WERI-Rb-1 (cell line): Measurements from ENCODE around the gene ARFIP1.
"Not testable (repeated sequence)": the region's sequence is repeated elsewhere in the genome, so short reads cannot be mapped to it uniquely, and the experiment has no call there.

Experiments used
- DNase-seq: peaks from one replicate; pipeline ENCODE4 v3.0.0-alpha.2; 2020
- H3K27ac ChIP-seq: fragments of 250-450 bp; sonication (Bioruptor Pico); 2 replicates; pipeline ENCODE4 v1.5.1; 2020; ENCODE audit warnings: mild to moderate bottlenecking, moderate library complexity
- H3K27me3 ChIP-seq: fragments of 250-450 bp; sonication (Bioruptor Pico); 2 replicates; pipeline ENCODE4 v1.5.1; 2021; ENCODE audit warnings: mild to moderate bottlenecking, low read depth, moderate library complexity; ENCODE audit not compliant: insufficient read depth, severe bottlenecking
- H3K36me3 ChIP-seq: fragments of 250-450 bp; sonication (Bioruptor Pico); 2 replicates; pipeline ENCODE4 v1.5.1; 2020; ENCODE audit warnings: mild to moderate bottlenecking, moderate library complexity
- H3K4me3 ChIP-seq: 2 replicates; pipeline ENCODE4 v1.5.1; 2011; ENCODE audit warnings: low read depth, mild to moderate bottlenecking, control low read depth, low read length
- H3K9me3 ChIP-seq: fragments of 250-450 bp; sonication (Bioruptor Pico); 2 replicates; pipeline ENCODE4 v1.5.1; 2021; ENCODE audit warnings: mild to moderate bottlenecking, moderate library complexity; ENCODE audit not compliant: severe bottlenecking
- TF ChIP-seq, protein P1 (sequence below): IDR thresholded peaks from 2 replicates; pipeline ENCODE4 v1.5.1; 2011; ENCODE audit warnings: low read depth, mild to moderate bottlenecking, control low read depth, inconsistent platforms, low read length

ARFIP1 gene

DNA sequence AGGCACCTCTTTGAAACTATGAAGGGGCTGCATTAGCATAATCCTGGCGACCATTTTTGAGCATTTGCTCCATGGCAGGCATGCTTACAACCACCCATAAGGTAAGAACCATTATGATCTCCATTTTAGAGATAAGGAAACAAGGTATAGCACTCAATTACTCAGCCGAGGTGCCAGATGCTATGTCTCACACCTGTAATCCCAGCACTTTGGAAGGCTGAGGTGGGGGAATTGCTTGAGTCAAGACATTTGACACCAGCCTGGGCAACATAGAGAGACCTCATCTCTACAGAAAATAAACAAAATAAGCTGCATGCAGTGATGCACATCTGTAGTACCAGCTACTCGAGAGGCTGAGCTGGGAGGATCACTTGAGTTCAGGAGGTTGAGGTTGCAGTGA is 43.8 kb upstream of the ARFIP1 start:
- Histone ChIP-seq H3K27me3 (no peaks in the 10 kb centered on the region), H3K36me3 (no peaks in the 10 kb centered on the region), H3K27ac (no peak overlapping the region), H3K9me3 (no peaks in the 10 kb centered on the region), H3K4me3 (no peak overlapping the region)
- TF ChIP-seq, protein P1, sequence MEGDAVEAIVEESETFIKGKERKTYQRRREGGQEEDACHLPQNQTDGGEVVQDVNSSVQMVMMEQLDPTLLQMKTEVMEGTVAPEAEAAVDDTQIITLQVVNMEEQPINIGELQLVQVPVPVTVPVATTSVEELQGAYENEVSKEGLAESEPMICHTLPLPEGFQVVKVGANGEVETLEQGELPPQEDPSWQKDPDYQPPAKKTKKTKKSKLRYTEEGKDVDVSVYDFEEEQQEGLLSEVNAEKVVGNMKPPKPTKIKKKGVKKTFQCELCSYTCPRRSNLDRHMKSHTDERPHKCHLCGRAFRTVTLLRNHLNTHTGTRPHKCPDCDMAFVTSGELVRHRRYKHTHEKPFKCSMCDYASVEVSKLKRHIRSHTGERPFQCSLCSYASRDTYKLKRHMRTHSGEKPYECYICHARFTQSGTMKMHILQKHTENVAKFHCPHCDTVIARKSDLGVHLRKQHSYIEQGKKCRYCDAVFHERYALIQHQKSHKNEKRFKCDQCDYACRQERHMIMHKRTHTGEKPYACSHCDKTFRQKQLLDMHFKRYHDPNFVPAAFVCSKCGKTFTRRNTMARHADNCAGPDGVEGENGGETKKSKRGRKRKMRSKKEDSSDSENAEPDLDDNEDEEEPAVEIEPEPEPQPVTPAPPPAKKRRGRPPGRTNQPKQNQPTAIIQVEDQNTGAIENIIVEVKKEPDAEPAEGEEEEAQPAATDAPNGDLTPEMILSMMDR = no peak
- DNase-seq = no peak

DNA sequence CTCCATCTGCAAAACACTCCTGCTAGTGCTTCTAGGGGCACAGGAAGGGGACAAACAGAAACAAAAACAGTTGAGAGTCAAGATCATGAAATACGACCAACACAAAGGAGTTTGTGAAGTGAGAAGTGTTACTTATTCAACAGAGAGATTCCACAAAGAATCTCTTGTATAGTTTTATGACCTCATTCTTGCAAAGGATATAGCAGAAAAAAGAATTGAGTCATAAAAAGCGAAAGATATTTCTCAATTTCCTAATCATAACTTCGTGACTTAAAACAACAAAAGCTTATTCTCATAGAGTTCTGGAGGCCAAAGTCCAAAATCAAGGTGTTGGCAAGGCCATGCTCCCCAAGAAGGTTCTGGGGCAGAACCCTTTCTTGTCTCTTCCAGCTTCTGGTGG is 40.9 kb upstream of the ARFIP1 start:
- no peak overlapping the region for H3K4me3 ChIP-seq

GRCh38 chr4:152747444-152747843 is 32.3 kb upstream of the ARFIP1 start:
- Histone ChIP-seq H3K9me3 (peaks cover 3% of the 10 kb centered on the region), H3K27ac (no peak overlapping the region), H3K27me3 (no peaks in the 10 kb centered on the region), H3K36me3 (no peaks in the 10 kb centered on the region), H3K4me3 (no peak overlapping the region)
- no peak for DNase-seq
- TF ChIP-seq, protein P1 = no peak

More for the DNA sequence above, 40.9 kb upstream of the ARFIP1 start:
- TF ChIP-seq, protein P1 = no peak
- no peaks in the 10 kb centered on the region for H3K27me3 ChIP-seq
- H3K9me3 ChIP-seq = no peaks in the 10 kb centered on the region
- H3K36me3 ChIP-seq = no peaks in the 10 kb centered on the region
- DNase-seq = no peak
- H3K27ac ChIP-seq = no peak overlapping the region

DNA sequence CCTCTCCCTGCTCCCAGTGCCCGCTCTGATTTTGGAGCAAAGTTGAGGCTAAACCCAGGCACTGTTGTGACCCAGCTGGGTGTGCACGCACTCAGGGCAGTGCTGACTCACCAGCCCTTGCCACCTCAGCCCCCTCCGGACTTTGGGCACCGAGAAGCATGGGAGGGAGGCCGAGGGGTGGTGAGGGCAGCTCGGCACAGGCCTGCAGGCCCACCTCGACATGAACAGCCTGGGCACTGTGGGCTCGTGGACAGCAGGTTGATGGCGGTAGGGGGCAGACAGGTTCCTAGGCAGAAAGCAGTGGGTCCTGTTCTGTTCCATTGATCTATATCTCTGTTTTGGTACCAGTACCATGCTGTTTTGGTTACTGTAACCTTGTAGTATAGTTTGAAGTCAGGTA is 31.1 kb upstream of the ARFIP1 start:
- Histone ChIP-seq H3K9me3 (peaks cover 3% of the 10 kb centered on the region), H3K36me3 (no peaks in the 10 kb centered on the region), H3K4me3 (no peak overlapping the region), H3K27me3 (no peaks in the 10 kb centered on the region), H3K27ac (no peak overlapping the region)
- TF ChIP-seq, protein P1 = no peak
- DNase-seq = no peak

- no peaks in the 10 kb centered on the region for H3K36me3 ChIP-seq
- no peak overlapping the region for H3K27ac ChIP-seq
- peaks cover 2% of the 10 kb centered on the region for H3K27me3 ChIP-seq
- H3K9me3 ChIP-seq = peaks cover 2% of the 10 kb centered on the region
- DNase-seq = no peak
- TF ChIP-seq, protein P1 = no peak
- no peak overlapping the region for H3K4me3 ChIP-seq
These were observed 16.0 kb upstream of the ARFIP1 start for GRCh38 chr4:152763796-152764195.

DNA sequence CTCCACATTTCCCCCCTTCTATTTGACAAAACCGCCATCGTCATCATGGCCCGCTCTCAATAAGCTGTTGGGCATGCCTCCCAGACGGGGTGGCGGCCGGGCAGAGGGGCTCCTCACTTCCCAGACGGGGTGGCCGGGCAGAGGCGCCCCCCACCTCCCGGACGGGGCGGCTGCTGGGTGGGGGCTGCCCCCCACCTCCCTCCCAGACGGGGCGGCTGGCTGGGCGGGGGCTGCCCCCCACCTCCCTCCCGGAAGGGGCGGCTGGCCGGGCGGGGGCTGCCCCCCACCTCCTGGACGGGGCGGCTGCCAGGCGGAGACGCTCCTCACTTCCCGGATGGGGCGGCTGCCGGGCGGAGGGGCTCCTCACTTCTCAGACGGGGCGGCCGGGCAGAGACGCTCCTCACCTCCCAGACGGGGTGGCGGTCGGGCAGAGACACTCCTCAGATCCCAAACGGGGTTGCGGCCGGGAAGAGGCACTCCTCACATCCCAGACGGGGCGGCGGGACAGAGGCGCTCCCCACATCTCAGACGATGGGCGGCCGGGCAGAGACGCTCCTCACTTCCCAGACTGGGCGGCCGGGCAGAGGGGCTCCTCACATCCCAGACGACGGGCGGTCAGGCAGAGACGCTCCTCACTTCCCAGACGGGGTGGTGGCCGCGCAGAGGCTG is 14.6 kb upstream of the ARFIP1 start:
- DNase-seq, H3K27ac ChIP-seq, H3K27me3 ChIP-seq, H3K4me3 ChIP-seq, H3K36me3 ChIP-seq, H3K9me3 ChIP-seq: not testable (repeated sequence)
